ENCODE data around the gene OR2C3.
"Not testable (repeated sequence)": the region's sequence is repeated elsewhere in the genome, so short reads cannot be mapped to it uniquely, and the experiment has no call there.

The OR2C3 gene

GRCh38 chr1:247536340-247536739 is at the start of gene OR2C3:
OR2C3 (minus strand) TSS chr1:247536440; CDS start chr1:247532511, 3,929 bp downstream.
- DNase-seq (ENCODE audit: low spot score): no peak

GRCh38 chr1:247578946-247579460 is 42.8 kb upstream of the OR2C3 start:
- DNase-seq (ENCODE audit: low spot score): no peak

GRCh38 chr1:247576514-247576913 is 40.3 kb upstream of the OR2C3 start:
- DNase-seq (ENCODE audit: low spot score): peak; percentile 21

GRCh38 chr1:247574664-247575063 is 38.4 kb upstream of the OR2C3 start:
- DNase-seq (ENCODE audit: low spot score): peak; percentile 22

GRCh38 chr1:247574236-247574635 is 38.0 kb upstream of the OR2C3 start:
- no peak for DNase-seq (ENCODE audit: low spot score)

GRCh38 chr1:247562198-247562597 is 26.0 kb upstream of the OR2C3 start:
- DNase-seq (ENCODE audit: low spot score): no peak

- no peak for DNase-seq (ENCODE audit: low spot score)
Observed at GRCh38 chr1:247561711-247562110, 25.5 kb upstream of the OR2C3 start.

- DNase-seq (ENCODE audit: low spot score): no peak
Observed at GRCh38 chr1:247557926-247558674, 21.9 kb upstream of the OR2C3 start.

- no peak for DNase-seq (ENCODE audit: low spot score)
Observed at GRCh38 chr1:247552231-247552630, 16.0 kb upstream of the OR2C3 start.

GRCh38 chr1:247551721-247552120 is 15.5 kb upstream of the OR2C3 start:
- DNase-seq (ENCODE audit: low spot score): no peak

GRCh38 chr1:247548769-247549182 is 12.5 kb upstream of the OR2C3 start, which contains the start of gene GCSAML:
GCSAML (plus strand) TSS chr1:247549134; CDS start chr1:247549192, 58 bp downstream.
- DNase-seq (ENCODE audit: low spot score): no peak

GRCh38 chr1:247548092-247548491 is 11.9 kb upstream of the OR2C3 start:
- DNase-seq (ENCODE audit: low spot score): no peak

- DNase-seq (ENCODE audit: low spot score): no peak
Observed at GRCh38 chr1:247542811-247543210, 6.6 kb upstream of the OR2C3 start.

GRCh38 chr1:247540581-247540980 is 4.3 kb upstream of the OR2C3 start:
- DNase-seq (ENCODE audit: low spot score): no peak

GRCh38 chr1:247539215-247539614 is 3.0 kb upstream of the OR2C3 start:
- no peak for DNase-seq (ENCODE audit: low spot score)

GRCh38 chr1:247538561-247538960 is 2.3 kb upstream of the OR2C3 start:
- DNase-seq (ENCODE audit: low spot score): no peak

GRCh38 chr1:247535402-247535801 is 838 bp downstream of the OR2C3 start:
- DNase-seq (ENCODE audit: low spot score): no peak

- no peak for DNase-seq (ENCODE audit: low spot score)
Observed at GRCh38 chr1:247531937-247532336, 4.3 kb downstream of the OR2C3 start.

GRCh38 chr1:247530785-247531184 is 5.5 kb downstream of the OR2C3 start:
- no peak for DNase-seq (ENCODE audit: low spot score)

GRCh38 chr1:247529771-247530355 is 6.4 kb downstream of the OR2C3 start:
- no peak for DNase-seq (ENCODE audit: low spot score)

- DNase-seq (ENCODE audit: low spot score): peak; percentile 81
Observed at GRCh38 chr1:247528812-247529474, 7.3 kb downstream of the OR2C3 start.

GRCh38 chr1:247521886-247522285 is 14.4 kb downstream of the OR2C3 start:
- DNase-seq (ENCODE audit: low spot score): not testable (repeated sequence)

- DNase-seq (ENCODE audit: low spot score): no peak
Observed at GRCh38 chr1:247518613-247518891, 17.7 kb downstream of the OR2C3 start.
